Measurements from ENCODE around the gene TRAF2.
A peak's percentile ranks its signal among the peaks of the same experiment; 100 is the strongest.

TRAF2 gene

DNA sequence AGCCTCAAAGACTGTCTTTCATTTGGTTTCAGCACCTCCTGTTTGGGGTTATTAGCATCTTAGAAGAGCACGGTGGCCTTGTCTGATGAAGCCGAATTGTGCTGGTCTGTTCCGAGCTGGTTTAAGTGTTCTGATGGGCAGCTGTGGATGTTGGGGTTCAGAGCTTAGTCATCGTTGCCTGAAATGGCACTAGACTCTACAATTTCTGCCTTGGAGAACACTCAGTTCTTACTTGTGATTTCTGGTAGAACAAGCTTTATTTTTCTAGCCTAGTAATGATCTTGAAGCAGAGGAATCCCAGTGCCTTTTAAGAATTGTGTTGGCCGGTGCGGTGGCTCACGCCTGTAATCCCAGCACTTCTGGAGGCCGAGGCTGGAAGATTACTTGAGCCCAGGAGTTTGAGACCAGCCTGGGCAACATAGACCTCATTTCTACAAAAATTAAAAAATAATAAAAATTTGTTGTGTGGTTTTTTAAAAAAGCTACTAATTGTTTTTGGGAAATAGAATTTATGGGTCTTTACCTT, 50.4 kb downstream of the TRAF2 start:
- FAIRE-seq (no peak), DNase-seq (ENCODE audit: low spot score) (no peak)

DNA sequence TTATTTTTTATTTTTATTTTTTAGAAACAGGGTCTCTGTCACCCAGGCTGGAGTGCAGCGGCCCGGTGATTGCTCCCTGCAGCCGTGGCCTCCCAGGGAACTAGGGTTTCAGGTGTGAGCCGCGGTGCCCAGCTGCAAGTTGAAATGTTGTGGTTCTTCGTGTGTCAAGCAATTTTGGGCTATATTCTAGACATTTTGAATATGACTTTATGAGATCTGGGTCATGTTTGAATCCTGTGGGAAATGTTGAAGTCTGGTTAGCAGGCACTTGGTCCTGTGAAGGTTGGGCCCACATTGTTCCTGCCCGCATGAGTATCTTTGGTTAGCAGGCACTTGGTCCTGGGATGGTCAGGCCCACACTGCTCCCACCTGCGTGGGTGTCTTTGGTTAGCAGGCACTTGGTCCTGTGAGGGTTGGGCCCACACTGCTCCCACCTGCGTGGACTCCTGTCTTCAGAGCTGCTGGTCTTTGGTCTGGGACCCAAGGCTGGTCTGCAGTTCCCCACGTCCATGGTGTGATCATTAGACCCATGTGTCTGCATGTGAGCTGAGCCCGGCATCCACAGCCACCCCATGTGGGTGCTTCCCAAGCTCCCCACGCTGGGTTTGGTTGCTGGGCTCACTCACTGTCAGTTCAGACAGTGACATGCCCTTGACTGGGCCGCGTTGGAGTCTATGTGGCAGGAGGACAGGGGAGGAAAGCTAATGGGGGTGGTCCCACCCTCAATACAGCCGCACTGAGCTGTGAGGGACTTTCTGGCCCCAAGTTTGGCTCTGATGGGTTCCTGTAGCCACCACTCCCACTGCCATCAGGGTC, 51.1 kb downstream of the TRAF2 start:
- DNase-seq (ENCODE audit: low spot score), result no peak
- FAIRE-seq, result no peak

DNA sequence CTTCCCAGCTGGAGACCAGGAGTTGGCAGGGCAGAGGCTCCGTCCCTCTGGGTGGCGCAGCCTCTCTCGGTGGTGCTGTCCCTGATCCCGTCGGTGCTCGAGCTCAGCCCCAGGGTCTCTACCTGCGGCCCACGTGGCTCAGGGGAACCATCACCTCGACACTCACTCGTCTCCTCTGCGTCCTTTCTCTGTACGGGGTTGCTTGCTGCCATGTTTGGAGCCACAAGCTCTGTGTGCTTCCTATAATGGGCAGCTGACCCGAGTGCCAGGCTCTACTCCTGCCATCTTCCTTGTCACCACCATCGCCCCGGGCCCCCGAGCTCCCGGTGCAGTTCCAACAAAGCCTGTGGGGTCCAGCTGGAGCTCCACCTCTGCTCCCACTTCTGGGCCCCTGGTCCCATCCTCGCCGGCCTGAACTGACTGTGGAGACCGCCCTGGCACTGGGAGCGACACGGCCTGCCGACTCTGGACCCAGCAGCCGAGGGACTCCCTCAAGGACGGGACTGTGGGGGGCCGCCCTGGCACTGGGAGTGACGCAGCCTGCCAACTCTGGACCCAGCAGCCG, 53.2 kb downstream of the TRAF2 start:
- no peak for FAIRE-seq
- no peak for DNase-seq (ENCODE audit: low spot score)

DNA sequence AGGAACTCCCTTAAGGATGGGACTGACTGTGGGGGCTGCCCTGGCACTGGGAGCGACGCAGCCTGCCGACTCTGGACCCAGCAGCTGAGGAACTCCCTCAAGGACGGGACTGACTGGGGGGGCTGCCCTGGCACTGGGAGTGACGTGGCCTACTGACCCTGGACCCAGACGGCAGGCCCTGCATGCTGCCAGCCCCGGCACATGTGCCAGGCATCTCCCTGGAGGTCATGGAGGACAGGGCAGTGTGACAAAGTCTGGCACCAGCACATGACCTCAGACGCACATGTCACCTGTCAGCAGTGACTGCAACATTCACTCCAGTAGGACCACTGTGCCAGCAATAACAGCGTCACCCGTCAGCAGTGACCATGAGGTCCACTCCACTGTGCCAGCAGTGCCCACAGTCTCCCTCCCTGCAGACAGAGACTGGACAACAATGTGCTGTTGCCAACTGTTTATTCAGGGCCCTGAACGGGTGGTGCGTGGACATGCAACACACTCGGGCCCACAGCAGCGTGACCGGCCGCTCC, 53.7 kb downstream of the TRAF2 start:
- no peak for DNase-seq (ENCODE audit: low spot score)
- FAIRE-seq, result no peak

DNA sequence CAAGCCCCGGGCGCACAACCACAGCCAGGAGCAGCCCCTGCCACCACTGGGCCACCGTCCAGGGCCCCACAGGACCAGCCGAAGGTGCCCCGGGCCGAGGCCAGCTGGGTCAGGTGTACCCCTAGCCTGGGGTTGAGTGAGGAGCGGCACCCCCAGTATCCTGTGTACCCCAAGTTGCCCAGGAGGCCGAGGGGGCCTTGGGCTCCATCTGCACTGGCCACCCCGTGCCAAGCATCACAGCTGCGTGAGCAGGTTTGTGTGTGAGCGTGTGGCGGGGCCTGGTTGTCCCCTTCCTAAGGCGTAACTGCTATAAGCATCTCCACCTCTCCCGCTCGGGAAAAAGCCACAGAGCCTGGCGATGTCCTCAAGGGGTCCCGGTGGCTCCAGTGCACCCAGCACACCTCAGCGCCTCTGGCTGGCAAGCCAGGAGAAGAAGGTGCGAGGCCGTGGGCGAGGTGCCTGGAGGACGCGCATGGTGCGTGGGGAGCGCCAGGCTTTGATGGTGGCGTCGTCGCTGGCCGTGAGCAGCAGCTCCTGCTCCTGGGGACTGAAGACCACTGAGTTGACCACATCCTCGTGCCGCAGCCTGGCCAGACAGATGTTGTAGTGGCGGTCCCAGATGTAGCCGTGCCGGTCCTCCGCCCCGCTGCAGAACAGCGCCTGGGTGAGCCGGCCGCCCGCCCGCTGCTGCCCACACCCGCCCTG, 54.4 kb downstream of the TRAF2 start:
- no peak for FAIRE-seq

DNA sequence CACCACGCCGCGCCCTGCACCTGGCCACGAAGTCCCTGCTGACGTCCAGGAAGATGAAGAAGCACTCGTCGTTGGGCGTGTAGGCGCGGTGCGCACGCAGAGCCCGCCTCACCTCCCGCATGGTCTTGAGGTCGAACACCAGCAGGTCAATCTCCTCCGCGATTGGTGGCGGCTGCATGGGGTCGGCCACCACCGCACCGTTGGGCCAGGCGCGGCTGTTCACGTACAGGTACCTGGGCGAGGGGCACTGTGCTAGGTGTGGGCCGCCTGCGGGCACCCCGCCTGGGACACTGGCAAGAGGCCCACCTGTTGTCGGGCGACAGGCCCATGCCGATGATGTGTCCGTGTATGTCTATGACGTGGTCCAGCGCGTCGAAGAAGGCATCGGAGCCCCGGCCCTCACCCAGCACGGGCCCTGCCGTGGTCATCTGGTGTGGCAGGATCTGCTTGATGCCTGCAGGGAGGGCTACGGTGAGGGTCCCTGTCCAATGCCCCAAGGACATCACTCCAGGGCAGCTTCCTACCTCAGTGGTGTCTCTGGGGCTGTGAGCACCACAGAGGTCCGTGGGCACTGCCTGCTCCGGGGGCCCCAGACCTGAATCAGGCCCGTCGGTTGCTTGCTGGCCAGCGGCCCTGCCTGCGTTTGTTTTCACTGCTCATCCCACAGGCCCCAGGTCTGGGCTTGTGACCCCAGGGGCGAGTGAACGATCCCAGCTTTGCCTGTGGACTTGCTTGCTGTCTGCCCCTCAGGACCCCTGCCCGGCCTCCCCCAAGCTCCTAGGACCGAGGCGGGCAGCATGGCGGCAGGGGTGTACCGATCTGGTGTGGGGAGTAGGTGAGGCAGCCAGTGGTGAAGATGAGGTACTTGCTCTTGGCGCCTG, 55.2 kb downstream of the TRAF2 start:
- FAIRE-seq (no peak), DNase-seq (ENCODE audit: low spot score) (no peak)

More for the DNA sequence above, 54.4 kb downstream of the TRAF2 start:
- no peak for DNase-seq (ENCODE audit: low spot score)

DNA sequence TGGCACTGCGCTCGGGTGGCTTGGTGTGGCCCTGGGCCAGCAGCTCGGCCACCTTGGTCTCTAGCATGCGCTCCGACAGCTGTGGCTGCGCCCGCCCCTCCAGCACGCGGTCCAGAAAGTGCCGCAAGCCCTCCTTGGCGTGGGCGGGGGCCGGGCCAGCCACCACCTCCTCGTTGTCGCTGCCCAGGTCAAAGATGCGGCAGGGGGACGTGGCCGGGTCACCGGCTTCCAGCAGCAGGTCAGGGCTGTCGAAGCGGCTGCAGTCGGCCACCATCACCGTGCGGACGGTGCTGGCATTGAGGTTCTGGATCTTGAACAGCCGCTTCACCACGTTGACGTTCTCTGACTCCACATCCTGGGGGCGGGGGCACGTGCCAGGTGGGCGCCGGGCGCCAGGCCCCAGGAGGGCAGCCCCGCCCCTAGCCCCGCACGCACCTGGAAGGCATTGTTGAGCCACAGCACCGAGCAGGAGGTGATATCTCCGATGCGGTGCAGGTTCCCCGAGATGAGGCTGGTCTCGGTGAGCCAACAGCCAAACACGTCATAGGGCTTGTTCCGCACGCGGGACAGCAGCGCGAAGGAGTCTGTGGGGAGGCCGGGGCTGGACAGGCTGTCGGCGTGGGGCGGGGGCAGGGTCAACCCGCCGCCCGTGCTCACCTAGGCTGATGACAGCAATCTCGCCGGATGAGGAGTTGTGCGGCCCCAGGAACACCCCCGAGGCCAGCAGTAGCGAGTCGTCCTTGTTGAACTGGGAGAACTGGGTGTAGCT, 56.0 kb downstream of the TRAF2 start:
- DNase-seq (ENCODE audit: low spot score) (no peak), FAIRE-seq (no peak)

DNA sequence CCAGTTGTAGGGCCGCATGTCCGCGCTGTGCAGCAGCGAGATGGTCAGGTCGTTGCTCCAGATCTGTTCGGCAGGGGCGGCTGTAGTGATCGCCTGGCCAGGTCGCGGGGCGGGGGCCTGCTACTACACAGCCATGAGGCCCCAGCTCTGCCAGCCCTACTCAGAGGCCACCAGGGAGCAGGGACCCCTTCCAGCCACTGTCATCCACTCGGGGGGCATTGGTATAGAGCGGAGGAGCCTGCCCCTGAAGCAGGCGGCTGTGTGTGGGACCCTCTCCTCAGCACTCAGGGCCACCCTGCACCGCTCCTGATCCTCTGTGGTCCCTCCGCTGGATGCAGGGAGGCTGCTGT, 56.5 kb downstream of the TRAF2 start:
- FAIRE-seq (no peak), DNase-seq (ENCODE audit: low spot score) (no peak)

DNA sequence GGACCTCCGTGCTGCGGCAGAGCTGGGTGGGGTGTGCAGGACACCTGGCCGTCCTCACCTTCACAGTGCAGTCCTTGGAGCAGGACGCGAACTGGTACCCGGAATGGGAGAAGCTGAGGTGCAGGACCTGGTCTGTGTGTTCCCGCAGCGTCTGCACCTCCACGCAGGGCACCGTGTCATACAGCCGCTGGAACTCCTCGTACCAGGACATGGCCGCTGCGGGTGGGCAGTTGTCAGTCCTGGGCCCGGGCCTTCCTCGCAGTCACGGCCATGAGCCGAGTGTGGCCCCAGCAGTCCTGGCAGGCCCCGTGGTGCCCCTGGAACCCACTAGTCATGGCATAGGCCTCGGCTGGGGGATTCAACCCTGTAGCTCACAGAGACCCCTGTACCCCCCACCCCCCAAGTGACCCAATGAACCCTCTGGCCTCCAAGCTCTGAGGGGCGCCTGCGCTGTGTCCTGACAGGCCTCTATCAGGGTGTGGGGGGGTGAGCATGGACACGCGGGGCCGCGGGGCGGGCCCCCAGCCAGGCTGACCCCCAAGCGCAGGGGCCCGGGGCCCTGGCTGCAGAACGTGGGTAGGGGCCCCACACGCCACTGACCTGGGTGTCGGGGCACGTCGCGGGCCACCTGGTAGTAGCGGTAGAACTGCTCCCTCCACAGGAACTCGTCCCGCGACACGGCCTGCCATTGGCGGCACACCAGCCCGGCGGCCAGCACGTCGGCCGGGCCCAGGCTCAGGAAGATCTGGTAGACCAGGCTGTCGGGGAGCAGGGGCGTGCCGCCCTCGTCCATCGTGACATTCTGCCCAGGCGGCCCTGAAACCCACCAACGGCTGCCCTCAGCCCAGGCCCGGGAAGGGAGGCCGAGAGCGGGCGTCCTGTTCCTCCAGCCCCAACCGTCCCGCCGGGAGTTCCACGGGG, 57.2 kb downstream of the TRAF2 start:
- DNase-seq (ENCODE audit: low spot score) (peak; percentile 23), FAIRE-seq (no peak)

DNA sequence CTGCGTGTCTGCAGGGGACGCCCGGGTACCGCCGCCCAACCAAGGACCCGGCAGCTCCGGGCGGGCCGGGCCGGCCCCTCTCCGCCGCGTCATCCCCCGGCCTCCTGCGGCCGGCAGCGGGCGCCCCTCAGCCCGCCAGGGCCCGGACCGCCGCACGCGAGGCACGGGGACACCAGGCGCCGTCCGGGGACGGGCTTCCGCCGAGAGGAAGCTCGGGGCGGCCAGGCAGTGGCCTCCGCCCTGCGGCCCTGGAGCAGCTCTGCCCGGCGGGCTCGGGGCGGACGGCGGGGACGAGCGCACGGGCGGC, 57.8 kb downstream of the TRAF2 start:
- DNase-seq (ENCODE audit: low spot score), result no peak

DNA sequence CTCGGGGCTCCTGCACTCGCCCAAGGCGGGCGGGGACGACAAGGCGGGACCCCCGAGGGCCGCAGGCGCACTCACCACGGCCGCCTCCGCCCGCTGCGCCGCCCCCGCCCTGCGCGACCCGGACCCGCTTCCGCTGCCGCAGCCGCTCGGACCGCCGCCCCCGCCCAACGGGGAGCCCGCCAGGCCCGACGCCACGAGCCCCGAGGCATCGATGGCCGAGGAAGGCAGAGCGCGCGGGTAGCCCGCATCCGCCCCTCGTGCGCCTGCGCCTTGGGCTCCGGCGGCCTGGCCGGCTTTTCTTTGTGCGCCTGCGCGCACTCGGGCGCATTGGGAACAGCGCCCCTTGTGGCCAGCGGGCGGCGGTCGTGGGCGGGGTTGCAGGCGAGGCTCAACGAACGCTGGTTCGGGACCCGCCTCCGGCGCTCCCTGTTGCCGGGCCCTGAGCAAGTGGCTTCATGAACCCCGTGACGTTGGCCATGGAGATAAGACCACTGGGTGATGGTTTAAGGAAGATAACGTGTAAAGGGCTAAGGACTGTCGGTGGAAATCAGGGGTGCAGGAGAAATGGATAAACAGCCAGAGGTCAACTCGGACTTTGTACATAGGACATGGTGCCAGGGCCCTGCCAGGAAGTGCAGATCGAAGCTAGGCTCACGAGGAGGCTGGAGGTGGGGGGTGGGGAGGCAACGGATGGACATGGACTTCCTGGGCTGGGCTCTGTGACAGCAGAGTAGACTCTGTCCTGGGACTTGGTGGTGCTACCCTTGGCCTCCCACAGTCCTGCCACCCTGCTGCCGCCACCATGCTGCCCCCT, 58.4 kb downstream of the TRAF2 start, which contains the start of the genes C8G and FBXW5:
TSS of gene C8G (plus strand) at position 725 of the 814 bp plus-strand sequence. CDS start at position 803, 78 bp downstream.
TSS of gene FBXW5 (minus strand) at position 220 of the 814 bp plus-strand sequence. CDS start 655 bp downstream, outside the sequence.
- DNase-seq (ENCODE audit: low spot score) (peak; percentile 90), FAIRE-seq (no peak)

More for the DNA sequence above, 57.8 kb downstream of the TRAF2 start:
- no peak for FAIRE-seq

DNA sequence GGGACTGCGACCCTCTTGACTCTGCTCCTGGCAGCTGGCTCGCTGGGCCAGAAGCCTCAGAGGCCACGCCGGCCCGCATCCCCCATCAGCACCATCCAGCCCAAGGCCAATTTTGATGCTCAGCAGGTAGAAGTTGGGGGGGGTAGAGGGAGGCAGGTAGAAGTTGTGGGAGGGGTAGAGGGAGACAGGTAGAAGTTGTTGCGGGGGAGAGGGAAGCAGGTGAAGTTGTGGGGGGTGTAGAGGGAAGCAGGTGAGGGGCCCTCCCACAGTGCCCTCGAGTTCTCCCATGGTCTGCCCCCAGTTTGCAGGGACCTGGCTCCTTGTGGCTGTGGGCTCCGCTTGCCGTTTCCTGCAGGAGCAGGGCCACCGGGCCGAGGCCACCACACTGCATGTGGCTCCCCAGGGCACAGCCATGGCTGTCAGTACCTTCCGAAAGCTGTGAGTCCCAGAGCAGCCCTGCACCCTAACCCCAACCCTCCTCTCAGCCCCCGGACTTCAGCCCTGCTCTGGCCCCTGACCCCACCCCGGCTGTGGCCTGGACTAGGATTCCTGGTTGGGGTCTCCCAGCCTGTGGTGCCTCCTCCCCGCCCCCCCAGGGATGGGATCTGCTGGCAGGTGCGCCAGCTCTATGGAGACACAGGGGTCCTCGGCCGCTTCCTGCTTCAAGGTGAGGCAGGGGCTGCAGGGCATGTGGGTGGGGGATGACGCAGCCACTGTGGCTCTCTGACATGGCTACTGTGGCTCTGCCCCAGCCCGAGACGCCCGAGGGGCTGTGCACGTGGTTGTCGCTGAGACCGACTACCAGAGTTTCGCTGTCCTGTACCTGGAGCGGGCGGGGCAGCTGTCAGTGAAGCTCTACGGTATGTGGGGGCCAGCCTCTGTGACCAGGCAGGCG, 59.3 kb downstream of the TRAF2 start:
- no peak for DNase-seq (ENCODE audit: low spot score)
- no peak for FAIRE-seq

DNA sequence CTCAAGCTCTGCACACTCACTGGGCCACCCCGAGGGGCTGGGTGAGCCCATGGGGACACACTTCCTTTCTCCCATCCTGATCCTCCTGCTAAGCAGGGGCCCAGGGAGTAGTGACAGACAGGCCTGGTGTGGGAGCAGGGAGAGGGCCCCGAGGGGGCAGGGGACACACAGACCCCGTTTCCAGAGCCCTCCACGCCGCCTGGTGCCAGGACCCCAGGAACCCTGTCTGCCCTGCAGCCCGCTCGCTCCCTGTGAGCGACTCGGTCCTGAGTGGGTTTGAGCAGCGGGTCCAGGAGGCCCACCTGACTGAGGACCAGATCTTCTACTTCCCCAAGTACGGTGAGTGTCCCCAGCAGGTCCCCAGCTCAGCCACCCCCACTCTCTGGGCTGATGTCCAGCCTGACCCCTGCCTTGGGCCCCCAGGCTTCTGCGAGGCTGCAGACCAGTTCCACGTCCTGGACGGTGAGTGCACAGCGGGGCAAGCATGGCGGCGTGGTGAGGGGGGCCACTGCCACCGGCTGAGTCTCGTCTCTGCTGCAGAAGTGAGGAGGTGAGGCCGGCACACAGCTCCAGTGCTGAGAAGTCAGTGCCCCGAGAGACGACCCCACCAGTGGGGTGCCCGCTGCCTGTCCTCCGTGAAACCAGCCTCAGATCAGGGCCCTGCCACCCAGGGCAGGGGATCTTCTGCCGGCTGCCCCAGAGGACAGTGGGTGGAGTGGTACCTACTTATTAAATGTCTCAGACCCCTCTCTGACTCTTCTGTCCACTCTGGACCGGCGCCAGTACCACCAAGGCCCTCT, 60.1 kb downstream of the TRAF2 start:
- DNase-seq (ENCODE audit: low spot score) (no peak), FAIRE-seq (no peak)

DNA sequence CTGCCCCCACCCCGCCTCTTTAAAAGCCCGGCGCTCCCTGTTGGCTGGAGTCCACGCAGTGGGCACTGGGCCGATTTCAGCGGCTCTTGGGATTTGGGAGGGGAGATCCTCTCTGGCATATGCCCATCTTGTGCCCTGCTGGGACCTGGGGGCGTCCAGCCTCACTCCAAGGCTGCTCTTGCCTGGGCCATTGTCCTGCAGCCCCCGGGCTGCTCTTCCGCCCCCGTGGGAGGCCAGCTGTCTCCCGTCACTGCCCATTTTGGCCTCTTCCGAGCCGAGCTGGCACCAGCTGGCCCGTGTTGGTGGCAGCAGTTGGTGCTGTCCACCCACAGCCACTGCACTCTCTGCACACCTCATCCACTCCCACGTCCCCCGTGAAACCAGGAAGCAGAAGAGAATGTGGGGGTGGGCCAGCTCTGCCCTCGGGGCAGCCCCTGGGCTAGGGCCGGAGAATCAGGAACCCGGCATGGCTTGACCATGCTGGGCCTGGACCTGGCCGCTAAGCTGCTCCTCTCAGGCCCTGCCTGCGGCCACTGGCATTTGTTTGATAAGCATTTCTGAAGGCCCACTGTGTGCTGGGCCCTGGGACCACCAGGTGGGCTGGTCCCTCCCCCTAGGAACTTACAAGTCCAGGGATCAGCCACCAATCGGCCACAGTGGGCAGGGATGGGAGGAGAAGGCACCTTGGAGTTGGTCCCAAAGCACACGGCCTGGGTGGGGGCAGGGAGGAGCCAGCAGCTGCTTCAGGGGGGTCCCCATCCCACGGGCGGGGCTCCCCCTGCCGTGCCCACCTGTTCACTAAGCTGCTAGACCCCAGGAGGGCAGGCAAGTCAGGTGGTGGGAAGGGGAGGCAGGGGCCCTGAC, 60.9 kb downstream of the TRAF2 start:
- FAIRE-seq (no peak), DNase-seq (ENCODE audit: low spot score) (no peak)

DNA sequence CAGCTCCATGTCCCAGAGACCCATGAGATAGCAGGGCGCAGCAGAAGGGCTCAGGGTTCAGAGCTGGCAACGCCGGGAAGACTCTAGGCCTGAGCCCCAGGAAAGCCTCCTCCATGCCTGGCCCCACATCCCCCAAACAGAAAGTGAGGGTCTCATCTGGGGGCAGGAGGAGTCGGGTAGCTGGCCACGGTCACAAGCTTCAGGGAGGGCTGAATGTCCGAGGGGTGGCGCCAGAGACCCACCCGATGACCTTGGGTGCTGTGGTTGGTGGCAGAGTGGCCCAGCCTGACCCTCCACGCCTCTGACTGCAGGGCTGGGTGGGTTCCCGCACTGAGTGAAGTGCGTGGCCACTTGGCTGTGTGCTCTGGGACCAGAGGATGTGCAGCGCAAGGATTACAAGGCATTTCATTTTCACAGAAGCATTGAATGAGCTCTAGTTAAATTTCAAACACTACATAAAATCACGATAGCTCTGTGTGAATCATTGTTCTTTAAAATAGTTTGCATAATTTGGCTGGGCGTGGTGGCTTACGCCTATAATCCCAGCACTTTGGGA, 61.7 kb downstream of the TRAF2 start:
- DNase-seq (ENCODE audit: low spot score) (no peak), FAIRE-seq (no peak)

All from RCC 7860 (cell line).